ENCODE results near the gene KCNK18.
"Not testable (repeated sequence)": the region's sequence is repeated elsewhere in the genome, so short reads cannot be mapped to it uniquely, and the experiment has no call there.

The KCNK18 gene

GRCh38 chr10:117175215-117175900 lies 21.9 kb upstream of the KCNK18 start:
- H3K4me3 ChIP-seq (ENCODE audit: low read depth, low read length) = peak overlapping the region; percentile 82
- H3K4me1 ChIP-seq (ENCODE audit: control insufficient read depth, insufficient read depth, low read length) = no peaks in the 10 kb centered on the region
- H3K9ac ChIP-seq (ENCODE audit: low read depth, low read length) = no peak overlapping the region
- peaks cover 61% of the 10 kb centered on the region for H3K27me3 ChIP-seq (ENCODE audit: control insufficient read depth, insufficient read depth, low read length)
- no peaks in the 10 kb centered on the region for H3K36me3 ChIP-seq (ENCODE audit: control insufficient read depth, insufficient read depth, low read length)
- H3K9me3 ChIP-seq (ENCODE audit: control insufficient read depth, insufficient read depth, low read length) = no peaks in the 10 kb centered on the region

GRCh38 chr10:117175901-117176534 lies 21.3 kb upstream of the KCNK18 start:
- Histone ChIP-seq H3K4me1 (ENCODE audit: control insufficient read depth, insufficient read depth, low read length) (no peaks in the 10 kb centered on the region), H3K4me3 (ENCODE audit: low read depth, low read length) (peak overlapping the region; percentile 82), H3K27me3 (ENCODE audit: control insufficient read depth, insufficient read depth, low read length) (peaks cover 54% of the 10 kb centered on the region), H3K9ac (ENCODE audit: low read depth, low read length) (no peak overlapping the region), H3K36me3 (ENCODE audit: control insufficient read depth, insufficient read depth, low read length) (no peaks in the 10 kb centered on the region), H3K9me3 (ENCODE audit: control insufficient read depth, insufficient read depth, low read length) (no peaks in the 10 kb centered on the region)

GRCh38 chr10:117178190-117178589 lies 19.1 kb upstream of the KCNK18 start:
- Histone ChIP-seq H3K27me3 (ENCODE audit: control insufficient read depth, insufficient read depth, low read length) (peaks cover 34% of the 10 kb centered on the region), H3K4me3 (ENCODE audit: low read depth, low read length) (no peak overlapping the region), H3K9ac (ENCODE audit: low read depth, low read length) (no peak overlapping the region), H3K9me3 (ENCODE audit: control insufficient read depth, insufficient read depth, low read length) (no peaks in the 10 kb centered on the region), H3K4me1 (ENCODE audit: control insufficient read depth, insufficient read depth, low read length) (no peaks in the 10 kb centered on the region), H3K36me3 (ENCODE audit: control insufficient read depth, insufficient read depth, low read length) (no peaks in the 10 kb centered on the region)

GRCh38 chr10:117184296-117184695 lies 13.0 kb upstream of the KCNK18 start:
- H3K36me3 ChIP-seq (ENCODE audit: control insufficient read depth, insufficient read depth, low read length) = no peaks in the 10 kb centered on the region
- H3K27me3 ChIP-seq (ENCODE audit: control insufficient read depth, insufficient read depth, low read length) = peaks cover 13% of the 10 kb centered on the region
- H3K4me1 ChIP-seq (ENCODE audit: control insufficient read depth, insufficient read depth, low read length) = no peaks in the 10 kb centered on the region
- no peak overlapping the region for H3K4me3 ChIP-seq (ENCODE audit: low read depth, low read length)
- H3K9me3 ChIP-seq (ENCODE audit: control insufficient read depth, insufficient read depth, low read length) = no peaks in the 10 kb centered on the region
- no peak overlapping the region for H3K9ac ChIP-seq (ENCODE audit: low read depth, low read length)

- H3K9ac ChIP-seq (ENCODE audit: low read depth, low read length) = no peak overlapping the region
- H3K4me3 ChIP-seq (ENCODE audit: low read depth, low read length) = no peak overlapping the region
- no peaks in the 10 kb centered on the region for H3K4me1 ChIP-seq (ENCODE audit: control insufficient read depth, insufficient read depth, low read length)
- H3K27me3 ChIP-seq (ENCODE audit: control insufficient read depth, insufficient read depth, low read length) = peaks cover 13% of the 10 kb centered on the region
- no peaks in the 10 kb centered on the region for H3K9me3 ChIP-seq (ENCODE audit: control insufficient read depth, insufficient read depth, low read length)
- H3K36me3 ChIP-seq (ENCODE audit: control insufficient read depth, insufficient read depth, low read length) = no peaks in the 10 kb centered on the region
These were observed 12.5 kb upstream of the KCNK18 start for GRCh38 chr10:117184821-117185220.

- H3K4me1 ChIP-seq (ENCODE audit: control insufficient read depth, insufficient read depth, low read length); H3K4me3 ChIP-seq (ENCODE audit: low read depth, low read length); H3K9ac ChIP-seq (ENCODE audit: low read depth, low read length); H3K36me3 ChIP-seq (ENCODE audit: control insufficient read depth, insufficient read depth, low read length); H3K9me3 ChIP-seq (ENCODE audit: control insufficient read depth, insufficient read depth, low read length): not testable (repeated sequence)
- H3K27me3 ChIP-seq (ENCODE audit: control insufficient read depth, insufficient read depth, low read length) = peaks cover 11% of the 10 kb centered on the region
These were observed 11.5 kb upstream of the KCNK18 start for GRCh38 chr10:117185817-117186216.

GRCh38 chr10:117186832-117187615 lies 10.3 kb upstream of the KCNK18 start:
- no peaks in the 10 kb centered on the region for H3K9me3 ChIP-seq (ENCODE audit: control insufficient read depth, insufficient read depth, low read length)
- H3K4me1 ChIP-seq (ENCODE audit: control insufficient read depth, insufficient read depth, low read length) = no peaks in the 10 kb centered on the region

GRCh38 chr10:117188371-117188770 lies 8.9 kb upstream of the KCNK18 start:
- Histone ChIP-seq H3K9ac (ENCODE audit: low read depth, low read length) (no peak overlapping the region), H3K36me3 (ENCODE audit: control insufficient read depth, insufficient read depth, low read length) (no peaks in the 10 kb centered on the region), H3K4me1 (ENCODE audit: control insufficient read depth, insufficient read depth, low read length) (no peaks in the 10 kb centered on the region), H3K9me3 (ENCODE audit: control insufficient read depth, insufficient read depth, low read length) (no peaks in the 10 kb centered on the region), H3K27me3 (ENCODE audit: control insufficient read depth, insufficient read depth, low read length) (peaks cover 8% of the 10 kb centered on the region), H3K4me3 (ENCODE audit: low read depth, low read length) (no peak overlapping the region)

More at GRCh38 chr10:117186832-117187615, 10.3 kb upstream of the KCNK18 start:
- Histone ChIP-seq H3K36me3 (ENCODE audit: control insufficient read depth, insufficient read depth, low read length) (no peaks in the 10 kb centered on the region), H3K4me3 (ENCODE audit: low read depth, low read length) (no peak overlapping the region), H3K9ac (ENCODE audit: low read depth, low read length) (no peak overlapping the region), H3K27me3 (ENCODE audit: control insufficient read depth, insufficient read depth, low read length) (peaks cover 11% of the 10 kb centered on the region)

- H3K9ac ChIP-seq (ENCODE audit: low read depth, low read length) = no peak overlapping the region
- no peak overlapping the region for H3K4me3 ChIP-seq (ENCODE audit: low read depth, low read length)
- H3K27me3 ChIP-seq (ENCODE audit: control insufficient read depth, insufficient read depth, low read length) = peaks cover 6% of the 10 kb centered on the region
- H3K36me3 ChIP-seq (ENCODE audit: control insufficient read depth, insufficient read depth, low read length) = no peaks in the 10 kb centered on the region
- H3K9me3 ChIP-seq (ENCODE audit: control insufficient read depth, insufficient read depth, low read length) = no peaks in the 10 kb centered on the region
- H3K4me1 ChIP-seq (ENCODE audit: control insufficient read depth, insufficient read depth, low read length) = no peaks in the 10 kb centered on the region
These were observed 7.7 kb upstream of the KCNK18 start for GRCh38 chr10:117189557-117189956.

- Histone ChIP-seq H3K27me3 (ENCODE audit: control insufficient read depth, insufficient read depth, low read length) (no peaks in the 10 kb centered on the region), H3K4me1 (ENCODE audit: control insufficient read depth, insufficient read depth, low read length) (no peaks in the 10 kb centered on the region), H3K9ac (ENCODE audit: low read depth, low read length) (no peak overlapping the region), H3K4me3 (ENCODE audit: low read depth, low read length) (no peak overlapping the region), H3K36me3 (ENCODE audit: control insufficient read depth, insufficient read depth, low read length) (no peaks in the 10 kb centered on the region), H3K9me3 (ENCODE audit: control insufficient read depth, insufficient read depth, low read length) (no peaks in the 10 kb centered on the region)
These were observed 799 bp downstream of the KCNK18 start for GRCh38 chr10:117198088-117198487.

GRCh38 chr10:117201826-117202225 lies 4.5 kb downstream of the KCNK18 start:
- H3K36me3 ChIP-seq (ENCODE audit: control insufficient read depth, insufficient read depth, low read length) = no peaks in the 10 kb centered on the region

GRCh38 chr10:117204316-117204715 lies 7.0 kb downstream of the KCNK18 start:
- no peaks in the 10 kb centered on the region for H3K27me3 ChIP-seq (ENCODE audit: control insufficient read depth, insufficient read depth, low read length)
- no peak overlapping the region for H3K9ac ChIP-seq (ENCODE audit: low read depth, low read length)
- no peaks in the 10 kb centered on the region for H3K4me1 ChIP-seq (ENCODE audit: control insufficient read depth, insufficient read depth, low read length)
- no peak overlapping the region for H3K4me3 ChIP-seq (ENCODE audit: low read depth, low read length)
- H3K9me3 ChIP-seq (ENCODE audit: control insufficient read depth, insufficient read depth, low read length) = no peaks in the 10 kb centered on the region
- no peaks in the 10 kb centered on the region for H3K36me3 ChIP-seq (ENCODE audit: control insufficient read depth, insufficient read depth, low read length)

More at GRCh38 chr10:117201826-117202225, 4.5 kb downstream of the KCNK18 start:
- H3K27me3 ChIP-seq (ENCODE audit: control insufficient read depth, insufficient read depth, low read length) = no peaks in the 10 kb centered on the region
- no peak overlapping the region for H3K4me3 ChIP-seq (ENCODE audit: low read depth, low read length)
- no peaks in the 10 kb centered on the region for H3K4me1 ChIP-seq (ENCODE audit: control insufficient read depth, insufficient read depth, low read length)
- no peaks in the 10 kb centered on the region for H3K9me3 ChIP-seq (ENCODE audit: control insufficient read depth, insufficient read depth, low read length)
- H3K9ac ChIP-seq (ENCODE audit: low read depth, low read length) = no peak overlapping the region
